A673 (cell line): Measurements from ENCODE around the gene ADAMTS14. TPM values are rescaled to one million over a fixed set of nuclear protein-coding genes. Genes with fewer than 3 reads are reported as not detected.

Experiments used
- BruUV-seq: library from RNA; stranded (reverse); fragments of 400-500 nt; replicated peaks from 2 replicates; lab custom pipeline; 2021; lab: Mats Ljungman, UMichigan
- CTCF ChIA-PET: fragments of 300-600 bp; sonication (Branson Sonifier 250); formaldehyde crosslinking; loops from one replicate; lab custom pipeline; 2022; ENCODE audit warnings: antibody characterized with exemption; lab: Charles Lee
- POLR2A ChIA-PET: fragments of 300-600 bp; sonication (Branson Sonifier 250); formaldehyde crosslinking; loops from one replicate; lab custom pipeline; 2022; ENCODE audit warnings: antibody characterized with exemption; ENCODE audit not compliant: low non-redundant PET; lab: Charles Lee
- DNase-seq: peaks from one replicate; pipeline ENCODE4 v3.0.0-alpha.2; 2015; ENCODE audit warnings: low spot score
- H3K27ac ChIP-seq: fragments of 200-600 bp; sonication (generic); 2 replicates; pipeline ENCODE4 v1.5.1; 2016; ENCODE audit warnings: mixed run types, low read depth, mild to moderate bottlenecking, mixed read lengths, antibody characterized with exemption, low read length; ENCODE audit not compliant: poor library complexity, severe bottlenecking
- H3K27me3 ChIP-seq: fragments of 200-600 bp; sonication (generic); replicated peaks from 2 replicates; pipeline ENCODE4 v1.6.1; 2017; ENCODE audit warnings: mixed run types, low read depth, mild to moderate bottlenecking, mixed read lengths, antibody characterized with exemption, low read length; ENCODE audit not compliant: insufficient read depth, poor library complexity
- H3K36me3 ChIP-seq: fragments of 200-600 bp; sonication (generic); 2 replicates; pipeline ENCODE4 v1.6.1; 2016; ENCODE audit warnings: mixed run types, mild to moderate bottlenecking, mixed read lengths, antibody characterized with exemption, low read length; ENCODE audit not compliant: insufficient read depth, poor library complexity, severe bottlenecking
- H3K4me1 ChIP-seq: fragments of 200-600 bp; sonication (generic); 2 replicates; pipeline ENCODE4 v1.6.1; 2017; ENCODE audit warnings: mixed run types, mild to moderate bottlenecking, mixed read lengths, antibody characterized with exemption, low read length; ENCODE audit not compliant: insufficient read depth, poor library complexity, severe bottlenecking
- H3K4me3 ChIP-seq: fragments of 200-600 bp; sonication (generic); 2 replicates; pipeline ENCODE4 v1.5.1; 2016; ENCODE audit warnings: low read depth, mixed run types, mild to moderate bottlenecking, mixed read lengths, low read length; ENCODE audit not compliant: poor library complexity, severe bottlenecking
- H3K9me3 ChIP-seq: fragments of 200-600 bp; sonication (generic); 2 replicates; pipeline ENCODE4 v1.6.1; 2016; ENCODE audit warnings: mixed run types, low read depth, mild to moderate bottlenecking, mixed read lengths, antibody characterized with exemption, low read length; ENCODE audit not compliant: poor library complexity, severe bottlenecking
- EZH2 ChIP-seq: fragments of 200-600 bp; sonication (generic); IDR thresholded peaks from 2 replicates; pipeline ENCODE4 v1.6.1; 2017; ENCODE audit warnings: borderline replicate concordance, low read depth, mild to moderate bottlenecking, mixed read lengths, antibody characterized with exemption, low read length; ENCODE audit not compliant: poor library complexity, severe bottlenecking
- intact Hi-C: fragments of 100-400 bp; cut with micrococcal nuclease; formaldehyde crosslinking; loops from one replicate; pipeline ENCODE4 v1.10.0; 2022; ENCODE audit not compliant: unreplicated experiment
- total RNA-seq: library from RNA; stranded (reverse); gene quantifications from 2 replicates; pipeline ENCODE4 v1.2.3, GENCODE V29; 2021
- TF ChIP-seq, protein P1 (sequence below): fragments of 300-800, 200-600 bp; sonication (generic); conservative IDR thresholded peaks from 2 replicates; pipeline ENCODE4 v1.5.1; 2017; ENCODE audit warnings: low read depth, mild to moderate bottlenecking, antibody characterized with exemption, low read length, moderate library complexity, mixed read lengths

ADAMTS14 gene
- total RNA-seq, 1 experiment from 2014 or later, result 0.21 TPM

DNA sequence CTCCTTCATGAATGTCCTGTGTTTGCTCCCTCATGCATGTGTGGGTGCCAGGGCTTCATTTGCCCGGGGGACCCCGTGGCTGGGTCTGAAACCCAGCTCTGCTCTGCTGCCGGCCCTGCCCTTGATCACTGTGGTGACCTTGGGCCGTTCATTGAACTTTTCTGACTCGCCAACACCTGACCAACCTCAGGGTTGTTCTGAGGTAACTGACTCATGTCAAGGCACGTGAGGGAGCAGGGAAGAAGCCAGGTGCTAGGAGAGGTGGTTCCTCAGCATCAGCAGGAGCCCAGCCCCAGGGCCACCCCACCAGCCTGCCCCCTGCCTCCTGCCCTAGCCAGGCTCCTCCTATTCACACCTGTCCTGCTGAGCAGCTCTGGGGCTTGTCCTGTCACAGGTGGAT, 64.9 kb downstream of the ADAMTS14 start:
- Histone ChIP-seq H3K9me3 (no peaks in the 10 kb centered on the region), H3K36me3 (no peaks in the 10 kb centered on the region), H3K4me1 (no peaks in the 10 kb centered on the region), H3K27me3 (no peaks in the 10 kb centered on the region), H3K27ac (no peak overlapping the region), H3K4me3 (no peak overlapping the region)
- intact Hi-C loops, result no loop called here
- BruUV-seq, result no TSS peak
- DNase-seq, result no peak
- TF ChIP-seq EZH2, result no peak
- TF ChIP-seq, protein P1, sequence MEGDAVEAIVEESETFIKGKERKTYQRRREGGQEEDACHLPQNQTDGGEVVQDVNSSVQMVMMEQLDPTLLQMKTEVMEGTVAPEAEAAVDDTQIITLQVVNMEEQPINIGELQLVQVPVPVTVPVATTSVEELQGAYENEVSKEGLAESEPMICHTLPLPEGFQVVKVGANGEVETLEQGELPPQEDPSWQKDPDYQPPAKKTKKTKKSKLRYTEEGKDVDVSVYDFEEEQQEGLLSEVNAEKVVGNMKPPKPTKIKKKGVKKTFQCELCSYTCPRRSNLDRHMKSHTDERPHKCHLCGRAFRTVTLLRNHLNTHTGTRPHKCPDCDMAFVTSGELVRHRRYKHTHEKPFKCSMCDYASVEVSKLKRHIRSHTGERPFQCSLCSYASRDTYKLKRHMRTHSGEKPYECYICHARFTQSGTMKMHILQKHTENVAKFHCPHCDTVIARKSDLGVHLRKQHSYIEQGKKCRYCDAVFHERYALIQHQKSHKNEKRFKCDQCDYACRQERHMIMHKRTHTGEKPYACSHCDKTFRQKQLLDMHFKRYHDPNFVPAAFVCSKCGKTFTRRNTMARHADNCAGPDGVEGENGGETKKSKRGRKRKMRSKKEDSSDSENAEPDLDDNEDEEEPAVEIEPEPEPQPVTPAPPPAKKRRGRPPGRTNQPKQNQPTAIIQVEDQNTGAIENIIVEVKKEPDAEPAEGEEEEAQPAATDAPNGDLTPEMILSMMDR, result no peak
- POLR2A ChIA-PET, result no interaction called here
- CTCF ChIA-PET, result no interaction called here

DNA sequence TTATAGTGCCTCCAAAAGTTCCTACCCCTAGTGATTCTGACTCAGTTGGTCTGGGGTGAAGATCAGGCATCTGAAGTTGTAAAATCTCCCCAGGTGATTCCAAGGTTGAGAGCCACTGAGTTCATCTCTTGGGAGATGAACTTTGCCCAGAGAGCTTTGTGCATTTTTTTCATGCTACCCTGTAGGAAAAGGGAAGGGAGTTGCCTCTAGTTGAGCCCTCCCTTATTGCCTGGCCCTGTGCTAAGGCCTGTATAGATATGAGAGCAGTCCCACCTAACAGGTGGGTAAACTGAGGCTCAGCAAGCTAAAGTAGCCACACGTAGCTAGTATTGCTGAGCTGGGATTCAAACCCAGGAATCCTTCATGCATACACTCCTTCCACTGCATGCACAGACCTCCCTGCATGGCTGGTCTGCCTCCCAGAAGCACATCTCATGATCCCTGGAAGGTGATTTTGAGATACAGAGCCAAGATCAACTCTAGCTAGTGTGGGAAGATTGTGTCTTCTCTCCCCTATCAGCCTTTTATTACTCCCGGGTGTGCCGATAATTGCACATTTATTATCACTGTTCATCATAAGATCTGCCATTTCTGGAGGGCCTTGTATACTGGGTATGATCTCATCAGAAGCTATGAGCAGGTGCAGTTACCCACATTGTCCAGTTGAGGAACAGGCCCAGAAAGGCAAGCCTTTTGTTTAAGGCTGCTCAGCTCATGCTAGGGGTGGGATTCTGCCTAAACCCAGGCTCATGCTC, 65.9 kb downstream of the ADAMTS14 start:
- H3K27ac ChIP-seq, result no peak overlapping the region
- ChIA-PET POLR2A (no interaction called here), CTCF (interaction anchor here (0.6 to 0.9 kb wide), 2 partner anchors 21 to 189 kb away, joined by 4 to 7 read pairs; no protein-coding TSS in a partner anchor)
- no peaks in the 10 kb centered on the region for H3K9me3 ChIP-seq
- BruUV-seq, result no TSS peak
- no peaks in the 10 kb centered on the region for H3K4me1 ChIP-seq
- intact Hi-C loops, result no loop called here
- no peaks in the 10 kb centered on the region for H3K27me3 ChIP-seq
- no peak for DNase-seq
- no peak for TF ChIP-seq EZH2
- TF ChIP-seq, protein P1, result no peak
- H3K36me3 ChIP-seq, result no peaks in the 10 kb centered on the region
- H3K4me3 ChIP-seq, result no peak overlapping the region

DNA sequence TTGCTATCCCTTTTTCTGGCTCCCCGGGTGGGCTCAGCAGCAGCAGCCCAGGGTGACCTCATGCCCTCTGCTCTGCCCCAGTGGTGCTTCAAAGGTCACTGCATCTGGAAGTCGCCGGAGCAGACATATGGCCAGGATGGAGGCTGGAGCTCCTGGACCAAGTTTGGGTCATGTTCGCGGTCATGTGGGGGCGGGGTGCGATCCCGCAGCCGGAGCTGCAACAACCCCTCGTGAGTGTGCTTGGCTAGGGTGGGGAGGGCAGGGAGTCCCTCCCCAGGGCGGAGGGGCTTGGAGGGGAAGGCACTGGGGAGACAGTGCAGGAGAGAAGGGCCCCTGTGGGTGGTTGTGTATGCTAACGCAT, 66.4 kb downstream of the ADAMTS14 start:
- ChIA-PET POLR2A (no interaction called here), CTCF (interaction anchor here (0.6 to 0.9 kb wide), 2 partner anchors 20 to 189 kb away, joined by 4 to 7 read pairs; no protein-coding TSS in a partner anchor)
- intact Hi-C loops, result no loop called here
- Histone ChIP-seq H3K36me3 (no peaks in the 10 kb centered on the region), H3K4me1 (no peaks in the 10 kb centered on the region), H3K27me3 (no peaks in the 10 kb centered on the region), H3K4me3 (no peak overlapping the region), H3K9me3 (no peaks in the 10 kb centered on the region), H3K27ac (no peak overlapping the region)
- no peak for DNase-seq
- TF ChIP-seq, protein P1, result no peak
- TF ChIP-seq EZH2, result no peak
- no TSS peak for BruUV-seq
